HG03135 (cell line): ENCODE measurements around the gene CRTC3.
"Not testable (repeated sequence)": the region's sequence is repeated elsewhere in the genome, so short reads cannot be mapped to it uniquely, and the experiment has no call there.

ENCODE experiments used
- ATAC-seq: cut with Tn5 transposase; IDR thresholded peaks from one replicate; pipeline ENCODE4 v1.9.1; 2021; ENCODE audit warnings: mild to moderate bottlenecking, moderate library complexity; ENCODE audit not compliant: unreplicated experiment

The CRTC3 gene

DNA sequence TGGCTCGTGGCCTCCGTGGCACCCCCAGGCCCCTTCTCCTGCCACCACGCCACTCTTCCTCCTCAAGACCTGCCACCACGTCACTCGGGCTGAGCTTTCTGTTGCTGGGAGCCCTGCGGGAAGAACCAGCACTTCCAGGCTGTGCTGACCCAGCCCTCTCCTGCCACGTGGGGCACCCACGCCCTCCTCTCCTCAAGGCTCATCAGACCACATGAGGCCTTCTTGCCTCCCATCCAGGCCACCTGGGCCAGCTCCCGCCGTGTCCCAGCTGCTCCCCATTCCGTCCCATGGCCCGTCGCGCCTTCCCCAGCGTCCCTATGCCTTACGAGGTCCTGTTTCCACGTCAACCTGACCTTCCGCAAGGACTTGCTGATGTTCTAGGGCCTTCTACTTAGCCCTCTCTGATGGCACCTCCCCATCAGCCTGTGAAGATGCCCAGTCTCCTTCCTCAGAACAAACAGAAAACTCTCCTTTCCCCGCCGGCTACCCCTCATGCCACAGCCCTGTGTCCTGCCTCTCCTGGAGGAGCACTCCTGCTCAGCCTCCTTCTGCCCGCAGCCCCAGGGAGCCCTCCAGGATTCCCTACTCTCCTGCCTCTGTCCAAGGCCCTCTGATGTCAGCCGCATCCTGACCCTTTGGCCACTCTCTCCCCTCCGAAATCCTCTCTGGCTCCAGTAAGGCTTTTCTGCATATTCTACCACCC is 116.3 kb downstream of the CRTC3 start:
- ATAC-seq = no peak

DNA sequence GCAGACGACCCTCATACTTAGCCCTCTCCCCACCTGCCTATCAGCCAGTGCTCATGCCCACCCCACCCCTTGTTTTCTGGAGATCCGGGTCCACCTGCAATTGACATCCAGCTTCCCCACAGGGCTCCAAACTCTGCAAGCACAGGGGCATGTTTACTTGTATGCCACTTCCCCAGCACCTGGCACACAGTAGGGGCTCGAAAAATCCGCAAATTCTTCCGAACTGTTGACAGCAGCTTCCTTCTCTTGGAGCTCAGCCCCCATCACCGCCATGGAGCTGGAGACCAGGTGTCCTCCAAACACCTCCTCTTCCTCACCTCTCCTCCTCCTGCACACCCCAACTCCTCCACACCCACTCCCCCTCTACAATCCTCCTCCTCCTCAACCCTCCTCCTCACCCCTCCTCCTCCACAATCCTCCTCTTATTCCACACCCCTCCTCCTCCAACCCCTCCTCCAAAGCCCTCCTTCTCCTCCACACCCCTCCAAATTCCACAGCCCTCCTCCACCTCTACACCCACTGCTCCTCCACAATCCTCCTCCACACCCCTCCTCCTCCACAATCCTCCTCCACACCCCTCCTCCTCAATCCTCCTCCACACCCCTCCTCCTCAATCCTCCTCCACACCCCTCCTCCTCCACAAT is 117.1 kb downstream of the CRTC3 start:
- ATAC-seq = no peak

DNA sequence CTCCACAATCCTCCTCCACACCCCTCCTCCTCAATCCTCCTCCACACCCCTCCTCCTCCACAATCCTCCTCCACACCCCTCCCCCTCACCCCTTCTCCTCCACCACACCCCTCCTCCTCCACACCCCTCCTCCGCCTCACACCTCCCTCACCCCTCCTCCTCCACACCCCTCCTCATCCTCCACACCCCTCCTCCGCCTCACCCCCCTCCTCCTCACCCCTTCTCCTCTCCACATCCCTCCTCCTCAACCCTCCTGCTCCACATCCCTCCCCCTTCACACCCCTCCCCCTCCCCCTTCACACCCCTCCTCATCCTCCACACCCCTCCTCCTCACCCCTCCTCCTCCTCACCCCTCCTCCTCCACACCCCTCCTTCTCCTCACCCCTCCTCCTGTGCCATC is 117.6 kb downstream of the CRTC3 start:
- no peak for ATAC-seq

DNA sequence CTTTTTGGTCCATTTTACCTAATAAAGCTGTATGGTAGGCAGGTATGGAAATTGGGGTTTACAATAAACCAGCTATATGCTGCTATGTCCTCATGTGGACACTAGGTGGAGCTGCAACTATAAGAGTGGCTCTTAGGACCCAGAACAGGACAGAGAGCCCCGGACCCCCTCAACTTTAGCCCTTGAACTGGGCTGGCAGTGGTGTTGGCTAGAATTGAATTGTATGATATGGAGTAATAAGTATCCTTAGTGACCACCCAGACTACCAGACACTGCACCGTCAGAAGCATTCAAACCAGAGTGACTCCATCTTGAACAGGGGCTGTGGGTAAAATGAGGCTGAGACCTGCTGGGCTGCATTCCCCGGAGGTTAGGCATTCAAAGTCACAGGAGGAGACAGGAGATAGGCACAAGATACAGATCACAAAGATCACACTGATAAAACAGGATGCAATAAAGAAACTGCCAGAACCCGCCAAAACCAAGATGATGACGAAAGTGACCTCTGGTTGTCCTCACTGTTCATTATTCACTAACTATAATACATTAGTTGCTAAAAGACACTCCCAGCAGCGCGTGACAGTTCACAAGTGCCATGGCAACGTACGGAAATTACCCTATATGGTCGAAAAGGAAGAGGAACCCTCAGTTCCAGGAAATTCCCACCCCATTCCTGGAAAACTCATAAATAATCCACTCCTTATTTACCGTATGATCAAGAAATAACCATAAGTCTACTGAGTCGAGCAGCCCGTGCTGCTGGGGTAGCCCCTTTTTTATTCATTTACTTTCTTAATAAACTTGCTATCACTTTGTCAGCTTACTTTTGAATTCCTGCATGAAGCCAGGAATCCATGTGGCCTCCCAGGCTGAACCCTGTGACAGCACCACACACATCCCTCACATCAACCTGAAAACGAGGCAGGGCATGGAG is 118.7 kb downstream of the CRTC3 start:
- ATAC-seq = peak; percentile 61

DNA sequence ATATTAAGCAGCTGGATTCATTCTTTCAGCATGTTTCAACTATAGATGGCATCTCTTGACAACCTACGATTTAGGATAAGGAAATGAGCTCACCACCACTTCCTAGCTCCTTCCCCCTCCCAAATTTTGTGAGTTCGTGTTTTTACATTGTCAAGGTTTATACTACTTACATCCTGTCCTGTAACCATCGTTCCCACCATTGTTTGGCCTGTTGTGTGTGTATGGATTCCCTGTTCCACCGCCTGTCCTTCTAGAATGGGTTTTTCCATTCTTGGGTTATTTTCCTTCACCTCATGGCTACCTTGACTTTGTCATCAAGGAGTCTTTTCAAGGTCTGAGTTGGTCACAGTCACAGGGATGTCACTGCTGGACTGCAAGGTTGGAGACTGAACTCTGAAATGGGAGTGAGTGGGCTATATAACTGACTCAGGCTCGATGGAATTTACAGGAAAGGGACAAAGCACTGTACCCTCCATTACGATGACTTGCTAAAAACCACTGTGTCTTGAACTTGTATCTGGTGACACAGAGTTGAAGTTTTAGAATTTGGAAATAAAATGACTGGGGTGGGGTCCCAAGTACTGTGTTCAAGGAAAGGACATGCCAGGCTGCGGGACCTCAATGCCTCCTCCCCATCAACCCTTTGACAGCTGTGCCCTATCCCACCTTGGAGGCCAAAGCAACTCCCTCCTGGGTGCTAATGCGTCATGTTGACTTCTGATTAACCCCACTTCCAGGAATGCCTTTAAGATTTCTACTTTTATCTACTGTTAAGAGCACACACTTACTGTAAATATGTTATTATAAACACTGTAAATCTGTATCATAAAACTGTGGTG is 120.6 kb downstream of the CRTC3 start:
- ATAC-seq = no peak

DNA sequence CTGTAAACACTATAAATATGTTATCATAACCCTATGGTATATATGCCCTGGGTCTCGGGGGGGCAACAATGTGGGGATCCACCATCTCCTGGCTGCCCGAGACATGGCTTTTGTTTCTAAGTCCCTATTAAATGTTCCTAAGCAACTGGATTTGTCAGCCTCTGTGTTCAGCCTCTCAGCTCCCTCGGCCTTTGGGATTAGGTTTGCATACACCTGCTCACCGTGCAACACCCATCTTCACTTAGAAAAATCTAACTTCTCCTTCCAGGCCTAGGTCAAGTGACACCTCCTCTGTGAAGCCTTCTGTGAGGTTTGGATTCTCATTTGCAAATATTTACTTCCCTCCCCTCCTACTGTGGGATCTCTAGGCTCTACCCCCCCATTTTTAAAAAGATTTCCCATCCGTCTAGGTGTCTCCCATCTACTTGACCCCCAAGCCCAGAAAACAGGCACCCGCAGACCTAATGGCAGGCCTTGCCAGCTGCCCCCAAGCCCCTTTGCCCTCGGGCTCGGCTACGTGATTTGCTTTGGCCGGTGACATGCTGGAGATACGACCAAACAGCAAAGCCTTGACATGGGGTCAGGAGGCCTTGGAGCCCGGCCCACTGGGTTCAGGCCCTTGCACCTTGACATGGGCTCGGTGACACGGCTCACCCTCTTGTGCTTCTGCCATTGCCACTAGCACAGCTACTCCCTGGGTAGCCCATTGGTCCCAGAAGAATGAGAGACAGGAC is 121.4 kb downstream of the CRTC3 start:
- ATAC-seq = no peak

DNA sequence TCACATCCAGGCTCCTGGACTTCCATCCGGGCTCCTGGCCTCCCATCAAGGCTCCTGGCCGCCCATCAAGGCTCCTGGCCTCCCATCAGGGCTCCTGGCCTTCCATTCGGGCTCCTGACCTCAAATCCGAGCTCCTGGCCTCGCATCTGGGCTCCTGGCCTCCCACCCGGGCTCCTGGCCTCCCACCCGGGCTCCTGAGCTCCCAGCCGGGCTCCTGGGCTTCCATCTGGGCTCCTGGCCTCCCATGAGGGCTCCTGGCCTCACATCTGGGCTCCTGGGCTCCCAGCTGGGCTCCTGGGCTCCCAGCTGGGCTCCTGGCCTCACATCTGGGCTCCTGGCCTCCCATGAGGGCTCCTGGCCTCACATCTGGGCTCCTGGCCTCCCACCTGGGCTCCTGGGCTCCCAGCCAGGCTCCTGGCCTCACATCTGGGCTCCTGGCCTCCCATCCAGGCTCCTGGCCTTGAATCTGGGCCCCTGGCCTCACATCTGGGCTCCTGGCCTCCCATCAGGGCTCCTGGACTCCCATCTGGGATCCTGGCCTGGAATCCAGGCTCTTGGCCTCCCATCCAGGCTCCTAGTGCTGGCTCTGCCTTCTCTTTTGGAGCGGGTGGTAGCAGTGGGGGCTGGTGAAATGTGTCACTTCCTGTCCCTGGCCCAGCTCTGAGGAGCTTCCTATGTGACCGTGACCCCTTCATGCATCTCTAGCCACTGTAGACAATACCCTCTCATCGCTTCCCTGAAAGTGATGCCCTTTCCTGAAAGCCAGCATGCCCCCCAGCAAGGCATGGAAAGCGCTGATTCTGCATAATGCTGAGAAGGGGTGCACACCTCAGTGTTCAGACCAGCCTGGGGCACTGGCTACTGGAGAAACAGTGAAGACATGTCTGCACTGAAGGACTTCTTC is 124.8 kb downstream of the CRTC3 start:
- ATAC-seq = no peak

DNA sequence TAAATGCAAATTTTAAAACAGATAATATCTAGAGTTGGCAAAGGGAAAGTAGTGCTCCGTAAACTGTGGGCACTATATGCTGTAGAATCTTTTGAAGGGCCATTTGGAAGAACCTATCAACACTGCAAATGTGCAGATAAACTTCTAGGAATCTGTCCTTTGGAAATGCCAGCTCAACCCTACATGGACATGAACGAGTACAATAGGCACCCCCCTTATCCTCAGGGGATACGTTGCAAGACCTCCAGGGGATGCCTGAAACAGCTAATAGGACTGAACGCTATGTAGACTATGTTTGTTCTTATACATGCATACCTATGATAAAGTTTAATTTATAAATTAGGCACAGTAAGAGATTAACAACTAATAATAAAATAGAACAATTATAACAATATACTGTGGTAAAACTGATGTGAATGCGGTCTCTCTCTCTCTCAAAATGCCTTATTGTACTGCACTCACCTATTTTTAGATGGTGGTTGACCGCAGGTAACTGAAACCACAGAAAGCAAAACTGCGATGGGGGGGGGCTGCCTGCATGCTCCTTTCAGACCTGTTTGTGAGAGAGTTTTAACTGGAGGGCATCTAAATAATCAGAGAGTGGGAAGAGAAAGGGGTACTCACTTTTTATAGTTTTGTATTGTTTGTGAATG is 127.9 kb downstream of the CRTC3 start:
- peak; percentile 43 for ATAC-seq

DNA sequence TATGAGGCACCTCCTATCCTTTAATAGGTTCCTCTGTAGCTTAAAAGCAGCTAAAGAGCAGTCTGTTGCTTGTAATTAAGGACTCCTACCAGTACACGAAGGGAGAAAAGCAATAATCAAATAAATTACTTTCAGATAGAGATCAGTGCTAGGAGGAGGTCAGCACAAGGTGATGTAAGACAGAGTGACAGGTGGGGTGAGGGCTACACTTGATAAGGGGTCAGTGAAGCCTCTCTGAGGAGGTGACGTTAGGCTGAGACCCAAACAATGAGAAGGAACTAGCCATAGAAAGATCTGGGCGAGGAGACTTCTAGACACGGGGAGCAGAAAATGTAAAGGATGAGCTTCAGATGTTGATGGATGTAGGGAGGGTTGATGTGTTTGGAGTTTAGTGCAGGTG is 129.8 kb downstream of the CRTC3 start:
- ATAC-seq = no peak

DNA sequence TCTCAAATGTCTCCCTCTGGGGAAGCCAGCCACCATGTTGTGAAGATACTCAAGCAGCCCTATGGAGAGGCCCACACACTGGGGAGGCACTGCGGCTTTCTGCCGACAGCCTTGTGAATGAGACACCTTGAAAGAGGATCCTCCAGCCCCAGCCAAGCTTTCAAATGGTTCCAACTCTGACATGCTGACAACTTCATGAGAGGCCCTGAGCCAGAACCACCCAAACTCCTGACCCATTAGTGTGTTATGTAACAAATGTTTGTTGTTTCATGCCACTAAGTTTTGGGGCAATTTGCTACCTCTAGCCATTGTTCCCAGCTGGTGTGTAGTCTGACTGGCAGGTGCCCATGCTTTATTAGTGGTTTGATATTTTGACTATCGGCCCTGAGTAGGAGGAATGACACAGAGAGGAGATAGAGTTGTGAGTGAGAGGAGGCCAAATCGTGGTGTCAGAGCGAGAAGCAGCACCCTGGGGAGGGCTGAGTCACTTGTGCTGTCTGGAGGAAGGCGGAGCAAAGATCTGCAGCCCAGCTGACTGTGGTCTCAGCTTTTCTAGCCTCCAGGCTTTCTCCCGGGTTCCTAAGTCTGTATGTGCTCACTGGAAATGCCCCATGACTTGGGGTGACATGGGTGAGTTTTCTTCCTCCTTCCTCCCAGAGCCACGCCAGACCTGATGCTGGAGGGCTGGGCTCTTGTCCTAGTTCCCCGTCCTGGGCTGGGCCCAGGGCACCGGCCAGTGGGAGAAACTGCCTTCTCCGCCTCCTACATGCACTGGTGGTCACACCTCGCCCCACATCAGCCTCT is 130.7 kb downstream of the CRTC3 start:
- ATAC-seq = peak; percentile 61

DNA sequence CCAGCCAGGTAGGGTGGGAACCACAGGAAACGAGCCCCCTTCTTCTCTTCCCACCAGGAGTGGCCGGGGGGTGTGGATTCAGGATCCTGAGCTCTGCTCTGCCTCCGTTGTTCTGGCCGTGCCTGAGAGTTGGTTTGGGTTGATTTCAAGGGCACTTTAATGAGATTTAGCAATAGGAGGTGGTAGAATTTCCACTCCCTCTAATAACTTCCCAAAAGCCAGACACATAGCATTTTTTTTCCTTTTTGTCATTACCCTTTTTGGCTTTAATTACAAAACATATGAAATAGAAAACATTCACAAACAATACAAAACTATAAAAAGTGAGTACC is 131.2 kb downstream of the CRTC3 start:
- not testable (repeated sequence) for ATAC-seq

DNA sequence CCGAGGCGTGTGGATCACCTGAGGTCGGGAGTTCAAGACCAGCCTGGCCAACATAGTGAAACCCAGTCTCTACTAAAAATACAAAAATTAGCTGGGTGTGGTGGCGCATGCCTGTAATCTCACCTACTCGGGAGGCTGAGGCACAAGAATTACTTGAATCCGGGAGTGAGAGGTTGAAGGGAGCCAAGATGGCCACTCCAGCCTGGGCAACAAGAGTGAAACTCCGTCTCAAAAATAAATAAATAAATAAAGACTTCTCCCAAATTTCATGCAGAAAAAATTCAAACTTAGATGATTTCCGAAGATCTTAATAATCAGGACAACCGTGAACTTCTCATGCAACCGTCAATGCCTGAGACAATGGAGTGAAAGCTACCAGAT is 134.3 kb downstream of the CRTC3 start:
- ATAC-seq = not testable (repeated sequence)

DNA sequence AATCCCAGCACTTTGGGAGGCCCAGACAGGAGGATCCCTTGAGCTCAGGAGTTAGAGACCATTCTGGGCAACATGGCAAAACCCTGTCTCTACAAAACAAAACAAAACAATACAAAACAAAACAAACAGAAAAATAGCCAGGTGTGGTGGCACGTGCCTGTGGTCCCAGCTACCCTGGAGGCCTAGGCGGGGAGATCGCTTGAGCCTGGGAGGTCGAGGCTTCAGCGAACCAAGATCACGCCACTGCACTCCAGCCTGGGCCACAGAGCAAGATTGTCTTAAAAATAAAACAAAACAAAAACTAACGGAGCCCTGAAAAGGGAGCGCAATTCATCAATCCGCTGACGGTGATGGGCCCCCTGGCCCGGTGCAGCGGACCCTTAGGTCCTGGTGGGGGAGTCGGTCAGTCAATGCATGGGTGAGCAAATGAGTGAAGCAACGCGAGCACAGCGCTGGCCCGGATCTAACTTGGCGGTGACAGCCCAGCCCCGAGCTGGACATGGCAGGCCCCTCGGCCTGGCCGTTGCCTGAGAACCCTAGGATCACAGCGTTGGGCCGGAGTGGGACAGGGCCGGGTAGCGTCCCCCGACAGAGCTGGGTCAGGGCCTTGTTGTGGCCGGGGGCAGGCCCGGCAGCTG is 135.0 kb downstream of the CRTC3 start:
- peak; percentile 6 for ATAC-seq

DNA sequence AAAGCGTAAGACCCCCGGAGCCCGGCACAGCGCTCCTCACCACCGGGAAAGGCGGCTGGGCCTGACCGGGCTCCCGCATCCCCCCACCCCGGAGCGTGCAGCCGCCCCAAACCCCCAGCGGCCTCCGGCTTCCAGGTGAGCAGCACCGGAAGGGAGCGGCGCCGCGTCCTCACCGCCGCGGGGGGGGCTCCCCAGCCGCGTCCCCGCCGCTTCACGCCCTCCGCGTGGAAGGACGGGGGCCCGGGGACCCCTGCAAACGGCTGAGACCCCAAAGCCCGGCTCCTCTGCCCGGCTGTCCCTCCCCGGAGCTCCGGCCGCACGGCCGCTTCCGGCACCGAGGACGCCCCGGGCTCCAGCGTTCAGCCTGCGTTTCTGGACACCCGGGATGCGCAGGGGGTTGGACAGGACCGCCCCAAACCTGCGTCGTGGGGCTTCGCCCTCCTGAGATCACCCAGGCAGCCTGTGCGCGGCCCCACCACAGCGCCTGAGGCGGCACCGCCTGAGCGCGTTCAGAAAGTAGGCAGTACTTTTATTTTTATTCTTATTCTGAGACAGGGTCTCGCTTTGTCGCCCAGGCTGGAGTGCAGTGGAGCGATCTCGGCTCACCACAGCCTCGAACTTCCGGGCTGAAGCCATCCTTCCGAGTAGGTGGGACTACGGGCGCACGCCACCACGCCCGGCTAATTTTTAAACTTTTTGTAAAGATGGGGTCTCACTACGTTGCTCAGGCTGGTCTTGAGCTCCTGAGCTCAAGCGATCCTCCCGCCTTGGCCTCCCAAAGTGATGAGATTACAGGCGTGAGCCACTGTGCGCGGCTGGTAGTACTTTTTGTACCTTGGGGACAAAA is 135.8 kb downstream of the CRTC3 start:
- peak; percentile 63 for ATAC-seq

DNA sequence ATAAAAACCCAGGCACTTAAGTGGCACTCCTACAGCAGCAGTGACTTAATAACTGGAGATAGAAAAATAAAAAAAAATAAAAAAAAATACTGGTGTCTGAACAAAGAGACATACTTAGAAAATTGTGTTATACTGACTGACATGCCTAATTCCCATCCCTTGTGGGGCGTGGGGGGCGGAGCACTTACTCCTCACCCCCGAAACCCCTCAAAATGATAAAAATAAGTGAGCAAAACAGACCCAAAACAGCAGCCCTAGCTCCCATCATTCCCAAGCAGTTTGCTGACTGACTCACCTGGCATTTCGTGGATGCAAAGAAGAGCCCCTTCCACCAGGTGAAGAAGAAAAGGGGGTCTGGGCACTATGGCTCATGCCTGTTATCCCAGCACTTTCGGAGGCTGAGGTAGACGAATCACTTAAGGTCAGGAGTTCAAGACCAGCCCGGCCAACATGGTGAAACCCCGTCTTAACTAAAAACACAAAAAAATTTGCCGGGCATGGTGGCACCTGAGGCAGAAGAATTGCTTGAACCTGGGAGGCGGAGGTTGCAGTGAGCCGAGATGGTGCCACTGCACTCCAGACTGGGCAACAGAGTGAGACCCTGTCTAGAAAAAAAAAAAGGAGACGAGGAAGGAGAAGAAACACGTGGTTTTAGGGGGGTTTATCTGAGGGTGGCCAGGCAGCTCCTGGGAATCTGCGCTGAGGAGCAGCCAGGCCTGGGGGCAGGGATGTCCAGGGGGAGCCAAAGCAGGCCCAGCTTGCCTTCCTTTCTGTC is 136.6 kb downstream of the CRTC3 start:
- ATAC-seq = no peak
